Muscle layer of duodenum (tissue), 2 donors: Measurements from ENCODE around the gene VEPH1.

Experiments
- H3K27ac ChIP-seq: one replicate; pipeline ENCODE4 v1.7.0; 2013; ENCODE audit warnings: mild to moderate bottlenecking, low read length
- H3K27me3 ChIP-seq: one replicate; pipeline ENCODE4 v1.7.0; 2013; ENCODE audit warnings: low read depth, mild to moderate bottlenecking, control low read depth, low read length
- H3K36me3 ChIP-seq, 2 donors: one replicate each; pipeline ENCODE4 v1.7.0; 2013; ENCODE audit warnings: low read length in 2 of 2, control low read depth in 1 of 2, mild to moderate bottlenecking in 1 of 2; ENCODE audit not compliant: insufficient read depth in 2 of 2, control insufficient read depth in 1 of 2
- H3K4me1 ChIP-seq, 2 donors: one replicate each; pipeline ENCODE4 v1.7.0; 2013; ENCODE audit warnings: low read length in 2 of 2, mild to moderate bottlenecking in 2 of 2, control low read depth in 1 of 2, moderate library complexity in 1 of 2; ENCODE audit not compliant: insufficient read depth in 2 of 2, control insufficient read depth in 1 of 2
- H3K4me3 ChIP-seq, 2 donors: one replicate each; pipeline ENCODE4 v1.7.0; 2013; ENCODE audit warnings: low read length in 2 of 2, low read depth in 1 of 2, mild to moderate bottlenecking in 1 of 2
- H3K9me3 ChIP-seq, 2 donors: one replicate each; pipeline ENCODE4 v1.7.0; 2013; ENCODE audit warnings: low read length in 2 of 2, control low read depth in 1 of 2, mild to moderate bottlenecking in 1 of 2; ENCODE audit not compliant: control insufficient read depth in 1 of 2
- donor health status: healthy.

Gene VEPH1

DNA sequence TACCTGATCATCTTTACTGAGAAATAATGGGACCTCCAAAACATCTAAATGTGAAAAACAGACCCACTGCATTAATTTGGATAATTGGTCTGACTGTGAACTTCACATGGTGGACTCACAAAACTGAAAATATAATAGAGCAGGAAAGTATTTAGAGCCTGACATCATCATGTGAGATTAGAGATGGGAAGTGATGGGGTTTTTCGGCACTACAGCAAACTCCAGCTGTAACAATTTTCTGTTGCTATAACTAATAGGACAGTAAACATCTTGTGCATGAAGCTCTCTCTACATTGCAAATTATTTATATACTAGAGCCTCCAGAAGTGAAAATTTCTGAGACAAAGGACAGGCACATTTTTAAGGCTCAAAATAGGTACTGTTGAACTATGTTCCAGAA is 32.2 kb downstream of the VEPH1 start:
- Histone ChIP-seq H3K4me1 (peaks cover 0 to 7% of the 10 kb centered on the region in 2 donors), H3K27me3 (no peaks in the 10 kb centered on the region), H3K36me3 (no peaks in the 10 kb centered on the region), H3K9me3 (no peaks in the 10 kb centered on the region), H3K4me3 (no peak overlapping the region), H3K27ac (no peak overlapping the region)

DNA sequence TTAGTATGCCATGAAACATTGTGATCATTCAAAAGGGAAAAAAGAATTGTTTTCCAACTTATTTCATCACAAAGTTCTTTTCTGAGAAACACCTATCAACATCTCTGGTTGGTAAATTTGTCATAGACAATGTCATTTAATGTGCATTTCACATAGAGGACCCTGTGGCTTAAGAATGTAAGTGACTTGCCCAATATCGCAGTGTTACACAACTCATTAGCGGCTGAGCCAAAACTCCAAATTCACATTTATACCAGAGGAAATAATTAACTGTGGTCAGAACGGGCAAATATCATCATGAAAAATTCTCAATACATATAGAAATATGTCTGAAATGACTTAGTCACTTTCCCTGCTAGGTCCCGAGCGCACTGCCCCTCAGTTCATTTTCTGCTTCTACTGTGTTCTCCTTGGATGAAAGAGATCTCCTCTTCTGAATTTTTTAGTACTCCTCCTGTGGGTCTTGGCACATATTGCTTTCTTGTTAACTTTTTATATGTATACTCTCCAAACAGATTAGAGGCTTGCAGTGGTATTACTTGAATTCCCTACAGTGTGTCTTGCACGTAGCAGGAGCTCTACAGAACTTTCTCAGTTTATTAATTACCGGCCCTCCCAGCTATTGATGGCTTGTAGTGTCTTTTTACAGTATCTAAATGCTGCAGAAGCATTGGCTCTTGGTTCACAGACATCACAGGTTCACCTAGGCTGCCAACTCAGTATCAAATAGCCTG is 33.5 kb downstream of the VEPH1 start:
- H3K27me3 ChIP-seq = no peaks in the 10 kb centered on the region
- H3K9me3 ChIP-seq = no peaks in the 10 kb centered on the region
- H3K4me3 ChIP-seq = no peak overlapping the region
- H3K4me1 ChIP-seq = peaks cover 0 to 7% of the 10 kb centered on the region in 2 donors
- no peaks in the 10 kb centered on the region for H3K36me3 ChIP-seq
- no peak overlapping the region for H3K27ac ChIP-seq

DNA sequence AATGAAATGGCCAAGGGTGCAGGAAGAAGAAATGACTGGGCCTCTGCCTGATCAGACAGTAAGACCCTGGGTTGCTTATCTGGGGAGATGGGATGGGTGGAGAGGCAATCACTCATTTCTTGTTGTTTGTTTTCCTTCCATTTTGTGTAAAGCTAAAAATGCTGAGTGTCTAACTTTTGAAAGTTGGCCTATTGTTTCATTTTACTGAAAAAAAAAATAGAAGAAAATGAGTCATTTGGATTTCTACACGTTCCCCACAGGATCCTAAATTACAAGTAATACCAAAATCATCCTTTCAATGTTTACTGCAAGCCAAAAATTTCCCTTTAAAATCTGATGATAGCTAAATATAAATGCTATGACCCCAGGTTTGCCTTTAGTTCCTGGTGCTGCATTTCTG is 36.0 kb downstream of the VEPH1 start:
- H3K27me3 ChIP-seq = no peaks in the 10 kb centered on the region
- H3K9me3 ChIP-seq = no peaks in the 10 kb centered on the region
- H3K4me3 ChIP-seq = no peak overlapping the region
- H3K4me1 ChIP-seq = peaks cover 0 to 7% of the 10 kb centered on the region in 2 donors
- no peaks in the 10 kb centered on the region for H3K36me3 ChIP-seq
- H3K27ac ChIP-seq = no peak overlapping the region

DNA sequence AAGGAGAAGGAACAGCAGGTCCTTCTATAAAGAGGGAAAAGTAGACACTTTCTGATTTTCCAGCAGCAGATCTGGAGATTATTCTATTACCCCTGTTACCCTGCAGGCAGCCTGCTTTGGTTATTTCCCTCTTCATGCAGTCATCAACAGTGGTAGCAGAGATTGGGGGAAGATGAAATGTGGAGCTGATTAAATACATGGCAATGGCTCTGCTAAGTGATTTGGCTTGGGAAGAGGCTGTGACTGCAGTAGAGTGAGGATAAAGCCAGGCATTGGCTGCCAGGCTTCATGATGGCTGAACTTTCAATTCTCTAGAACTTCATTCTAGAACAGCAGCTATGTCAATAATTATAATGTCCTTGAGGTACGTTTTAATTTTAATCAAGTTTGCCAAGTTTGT is 37.5 kb downstream of the VEPH1 start:
- Histone ChIP-seq H3K27ac (no peak overlapping the region), H3K36me3 (no peaks in the 10 kb centered on the region), H3K4me3 (no peak overlapping the region), H3K4me1 (no peaks in the 10 kb centered on the region), H3K9me3 (no peaks in the 10 kb centered on the region), H3K27me3 (no peaks in the 10 kb centered on the region)

DNA sequence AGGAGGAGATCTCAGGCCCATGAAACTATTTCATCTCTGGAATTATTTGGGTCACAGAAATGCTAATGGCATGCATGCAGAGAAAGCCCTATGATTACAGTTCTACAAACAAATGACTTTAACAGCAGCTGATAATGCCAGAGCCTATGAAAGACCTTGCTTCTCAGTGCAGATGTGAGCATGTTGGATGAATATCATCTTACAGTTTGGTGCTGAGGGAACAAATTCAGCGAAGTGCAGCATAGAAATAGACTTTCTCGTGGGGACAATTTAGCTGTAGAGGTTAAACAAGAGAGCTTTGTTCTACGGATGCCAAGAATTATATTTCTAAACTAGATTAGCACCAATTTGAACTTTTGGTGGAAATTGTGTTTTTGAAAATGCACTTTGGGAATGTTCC is 38.9 kb downstream of the VEPH1 start:
- H3K4me3 ChIP-seq = no peak overlapping the region
- no peaks in the 10 kb centered on the region for H3K27me3 ChIP-seq
- no peak overlapping the region for H3K27ac ChIP-seq
- H3K9me3 ChIP-seq = no peaks in the 10 kb centered on the region
- no peaks in the 10 kb centered on the region for H3K36me3 ChIP-seq
- H3K4me1 ChIP-seq = no peaks in the 10 kb centered on the region

DNA sequence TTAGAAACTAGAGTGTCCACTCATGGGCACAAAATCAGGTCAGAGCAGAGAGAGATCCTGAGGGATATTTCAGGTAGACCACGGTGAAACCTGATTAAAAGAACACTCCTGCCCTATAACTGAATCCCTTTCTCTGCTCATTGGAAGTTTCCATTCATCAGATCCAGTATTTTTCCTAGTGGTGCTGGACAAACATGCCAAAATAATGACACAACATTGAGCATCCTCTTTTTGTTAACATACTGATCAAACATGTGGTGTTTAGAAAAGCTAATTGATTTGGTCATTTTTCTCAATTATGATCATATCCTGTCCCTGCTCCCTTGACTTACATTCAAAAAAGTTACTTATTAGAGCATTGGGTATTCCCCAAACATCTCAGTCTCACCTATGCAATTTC is 39.4 kb downstream of the VEPH1 start:
- Histone ChIP-seq H3K4me3 (no peak overlapping the region), H3K9me3 (no peaks in the 10 kb centered on the region), H3K27ac (no peak overlapping the region), H3K27me3 (no peaks in the 10 kb centered on the region), H3K36me3 (no peaks in the 10 kb centered on the region), H3K4me1 (no peaks in the 10 kb centered on the region)

DNA sequence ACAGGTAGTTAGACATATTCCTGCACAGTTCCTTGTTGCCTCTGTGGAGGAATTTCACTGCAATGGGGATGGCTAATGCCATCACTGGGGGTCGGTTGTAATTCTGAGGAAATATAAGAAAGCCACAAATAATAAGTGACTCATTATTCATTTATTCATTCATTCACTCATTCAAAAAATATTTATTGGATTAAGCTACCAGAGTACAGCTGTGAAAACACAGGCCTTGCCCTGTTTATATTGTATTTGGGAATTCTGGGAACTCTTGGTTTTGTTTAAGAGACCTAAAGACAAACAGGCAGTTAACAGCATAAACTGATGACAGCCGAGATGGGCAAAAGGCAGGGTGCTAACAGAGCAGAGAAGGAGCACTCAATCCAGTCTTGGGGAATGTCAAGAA is 43.0 kb downstream of the VEPH1 start:
- H3K27me3 ChIP-seq = no peaks in the 10 kb centered on the region
- H3K27ac ChIP-seq = no peak overlapping the region
- H3K4me3 ChIP-seq = no peak overlapping the region
- no peaks in the 10 kb centered on the region for H3K4me1 ChIP-seq
- H3K9me3 ChIP-seq = no peaks in the 10 kb centered on the region
- no peaks in the 10 kb centered on the region for H3K36me3 ChIP-seq

DNA sequence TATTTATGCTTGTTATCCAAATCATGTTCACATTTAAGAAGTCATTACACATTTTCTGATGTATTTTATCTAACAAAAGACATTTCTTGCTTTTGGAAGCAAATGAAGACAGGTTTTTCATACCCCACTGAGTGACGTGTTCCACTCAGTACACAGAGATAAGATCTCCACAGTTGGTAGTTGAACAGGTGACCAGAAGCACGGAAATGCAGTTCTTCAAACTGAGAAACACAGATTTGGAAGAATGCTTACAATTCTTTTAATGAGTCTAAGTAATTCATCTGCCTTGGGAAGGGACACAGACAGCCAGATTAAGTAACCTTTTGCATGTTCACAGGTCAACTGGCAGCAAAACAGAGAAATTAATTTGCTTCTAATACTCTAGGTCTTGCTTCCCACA is 43.5 kb downstream of the VEPH1 start:
- no peak overlapping the region for H3K4me3 ChIP-seq
- H3K36me3 ChIP-seq = no peaks in the 10 kb centered on the region
- H3K9me3 ChIP-seq = no peaks in the 10 kb centered on the region
- no peaks in the 10 kb centered on the region for H3K4me1 ChIP-seq
- no peak overlapping the region for H3K27ac ChIP-seq
- no peaks in the 10 kb centered on the region for H3K27me3 ChIP-seq

DNA sequence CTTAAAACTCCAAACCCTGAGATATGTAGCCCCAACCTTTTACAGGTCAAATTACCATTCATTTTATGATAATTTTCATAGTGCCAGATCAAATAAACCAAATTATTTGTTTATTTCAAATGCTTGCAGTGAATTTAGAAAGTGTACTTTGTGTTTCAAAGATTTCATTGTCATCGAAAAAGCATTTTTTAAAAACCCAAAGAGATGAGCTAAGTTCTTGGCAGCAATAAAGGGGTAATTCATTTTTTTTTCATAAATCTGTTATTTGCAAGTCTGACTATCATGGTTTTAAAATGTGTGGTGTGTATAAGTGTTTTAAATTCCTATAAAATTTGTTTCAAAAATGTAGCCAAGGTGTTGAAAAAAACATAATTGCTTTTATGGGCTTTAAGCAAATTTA is 49.4 kb downstream of the VEPH1 start:
- Histone ChIP-seq H3K27me3 (no peaks in the 10 kb centered on the region), H3K36me3 (no peaks in the 10 kb centered on the region), H3K27ac (no peak overlapping the region), H3K4me3 (no peak overlapping the region), H3K4me1 (no peaks in the 10 kb centered on the region), H3K9me3 (no peaks in the 10 kb centered on the region)

DNA sequence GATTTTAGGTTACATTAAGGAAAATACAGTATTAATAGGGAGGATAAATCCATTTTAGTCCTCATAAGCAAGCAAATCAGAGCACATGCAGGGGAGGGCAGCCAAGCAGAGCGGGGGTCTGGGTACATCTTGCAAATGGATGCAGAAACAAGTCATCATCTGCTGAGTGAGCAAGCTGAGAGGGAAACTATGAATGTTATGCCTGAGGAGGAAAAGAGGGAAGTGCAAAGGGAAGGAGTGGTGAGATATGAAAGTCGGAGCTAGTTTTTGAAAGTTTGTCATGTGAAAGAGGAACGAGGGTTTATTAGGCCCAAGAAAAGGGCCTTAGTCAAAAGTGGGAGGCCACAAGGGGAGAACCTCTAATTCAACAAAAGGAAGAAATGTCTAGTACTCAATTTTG is 51.1 kb downstream of the VEPH1 start:
- H3K27me3 ChIP-seq = no peaks in the 10 kb centered on the region
- H3K4me3 ChIP-seq = no peak overlapping the region
- H3K9me3 ChIP-seq = no peaks in the 10 kb centered on the region
- H3K36me3 ChIP-seq = no peaks in the 10 kb centered on the region
- no peak overlapping the region for H3K27ac ChIP-seq
- no peaks in the 10 kb centered on the region for H3K4me1 ChIP-seq

DNA sequence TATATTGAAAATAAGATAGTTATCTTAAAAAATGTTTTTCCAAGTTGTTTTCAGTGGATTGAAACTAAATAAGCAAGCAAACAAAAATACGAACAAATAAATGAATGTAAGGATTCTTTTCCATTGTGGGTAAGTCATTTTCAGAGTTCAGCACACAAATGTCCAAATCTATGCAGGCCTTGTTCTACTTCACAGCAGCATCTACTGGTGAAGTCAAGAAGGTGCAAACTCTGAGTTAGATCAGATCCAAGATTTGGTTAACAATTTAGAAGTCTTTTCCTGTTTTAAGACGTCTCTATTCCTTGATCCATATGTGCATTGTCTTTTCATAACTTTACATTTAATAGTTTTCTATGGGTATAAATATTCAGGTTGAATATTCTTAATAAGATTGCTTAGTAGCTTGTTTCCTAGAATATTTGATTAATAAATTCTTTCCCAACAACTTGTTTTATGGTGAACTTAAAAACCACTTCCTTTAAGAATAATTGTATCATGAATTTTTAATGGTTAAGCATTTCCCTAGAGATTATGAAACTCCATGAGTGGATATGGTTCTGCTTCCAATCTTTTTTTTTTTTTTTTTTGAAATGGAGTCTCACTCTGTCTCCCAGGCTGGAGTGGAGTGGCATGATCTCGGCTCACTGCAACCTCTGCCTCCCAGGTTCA is 56.1 kb downstream of the VEPH1 start:
- Histone ChIP-seq H3K27ac (no peak overlapping the region), H3K36me3 (no peaks in the 10 kb centered on the region), H3K27me3 (no peaks in the 10 kb centered on the region), H3K9me3 (no peaks in the 10 kb centered on the region), H3K4me1 (peaks cover 0 to 4% of the 10 kb centered on the region in 2 donors), H3K4me3 (no peak overlapping the region)

DNA sequence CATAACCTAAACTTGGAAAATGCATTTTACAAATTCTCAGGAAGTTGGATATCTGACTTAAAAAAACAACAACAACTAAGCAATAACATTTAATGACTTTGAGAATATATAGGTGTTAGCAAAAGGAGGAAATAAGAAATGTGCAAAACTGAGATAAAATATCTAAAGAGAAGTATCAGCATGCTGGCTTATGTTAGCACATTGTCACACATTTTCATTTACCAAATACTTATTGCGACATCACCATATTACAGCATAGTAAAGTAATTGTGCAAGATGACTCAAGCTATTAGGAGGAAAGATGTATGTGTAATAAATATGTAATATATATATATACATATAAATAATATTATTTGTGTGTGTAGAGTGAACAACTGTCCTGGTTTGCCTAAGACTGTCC is 57.4 kb downstream of the VEPH1 start:
- Histone ChIP-seq H3K36me3 (no peaks in the 10 kb centered on the region), H3K27ac (no peak overlapping the region), H3K4me3 (no peak overlapping the region), H3K27me3 (no peaks in the 10 kb centered on the region), H3K9me3 (no peaks in the 10 kb centered on the region), H3K4me1 (peaks cover 0 to 4% of the 10 kb centered on the region in 2 donors)
